H1 (cell line): ENCODE results near the gene STARD13. TPM values are rescaled to one million over a fixed set of nuclear protein-coding genes. Genes with fewer than 3 reads are reported as not detected.

Experiments used
- CTCF ChIA-PET: fragments of 300-600 bp; sonication (Branson Sonifier 250); formaldehyde crosslinking; loops from one replicate; lab custom pipeline; 2021; ENCODE audit not compliant: partially characterized antibody; lab: Charles Lee
- POLR2A ChIA-PET: fragments of 300-600 bp; sonication (Branson Sonifier 250); formaldehyde crosslinking; loops from one replicate; lab custom pipeline; 2021; ENCODE audit warnings: inconsistent platforms; ENCODE audit not compliant: partially characterized antibody; lab: Charles Lee
- DNase-seq, 2 experiments: peaks; one replicate each; pipeline versions ENCODE4 v3.0.0 to v3.0.0-alpha.2; 2010 to 2022; ENCODE audit warnings: low spot score in 2 of 2, low read depth in 1 of 2, mixed read lengths in 1 of 2
- FAIRE-seq: peaks from 2 replicates; lab custom pipeline; 2011; peaks lifted over from hg19 to GRCh38; lab: Jason Lieb, UNC
- H2AFZ ChIP-seq: 2 replicates; pipeline ENCODE4 v1.8.1; 2012; ENCODE audit warnings: low read length, inconsistent platforms
- H2AK5ac ChIP-seq: 2 replicates; pipeline ENCODE4 v1.6.1; 2013; ENCODE audit warnings: low read depth, low read length
- H2BK120ac ChIP-seq: replicated peaks from 2 replicates; pipeline ENCODE3; 2013; ENCODE audit warnings: low read depth, low read length, inconsistent platforms
- H2BK12ac ChIP-seq: 2 replicates; pipeline ENCODE4 v1.6.1; 2013; ENCODE audit warnings: low read depth, low read length
- H2BK15ac ChIP-seq: 2 replicates; pipeline ENCODE4 v1.6.1; 2013; ENCODE audit warnings: low read length
- H2BK20ac ChIP-seq: 2 replicates; pipeline ENCODE4 v1.6.1; 2013; ENCODE audit warnings: low read length
- H2BK5ac ChIP-seq: 2 replicates; pipeline ENCODE4 v1.6.1; 2013; ENCODE audit warnings: low read depth, low read length
- H3K14ac ChIP-seq: 2 replicates; pipeline ENCODE4 v1.6.1; 2013; ENCODE audit warnings: inconsistent platforms; ENCODE audit not compliant: insufficient read length
- H3K18ac ChIP-seq: 2 replicates; pipeline ENCODE4 v1.6.1; 2013; ENCODE audit warnings: low read length; ENCODE audit errors: extremely low read depth
- H3K23ac ChIP-seq: 2 replicates; pipeline ENCODE4 v1.6.1; 2013; ENCODE audit warnings: inconsistent platforms; ENCODE audit not compliant: insufficient read length
- H3K23me2 ChIP-seq: 2 replicates; pipeline ENCODE4 v1.6.1; 2013; ENCODE audit warnings: low read depth, low read length
- H3K27ac ChIP-seq: 2 replicates; pipeline ENCODE4 v1.6.1; 2011; ENCODE audit warnings: low read depth, low read length, inconsistent platforms
- H3K27me3 ChIP-seq, 4 experiments: replicated peaks in 1 of 4; 1 replicate in 1 of 4; 2 replicates in 3 of 4; pipeline versions ENCODE4 v1.6.1 to v1.8.1; 2011 to 2013; ENCODE audit warnings: low read length in 3 of 4, mild to moderate bottlenecking in 3 of 4, inconsistent platforms in 2 of 4, mixed read lengths in 2 of 4, moderate library complexity in 1 of 4; ENCODE audit not compliant: control insufficient read depth in 3 of 4, insufficient read depth in 3 of 4; ENCODE audit errors: extremely low read depth in 1 of 4
- H3K36me3 ChIP-seq, 4 experiments: 2 replicates each; pipeline versions ENCODE4 v1.6.1 to v1.8.1; 2011 to 2013; ENCODE audit warnings: mild to moderate bottlenecking in 4 of 4, low read length in 3 of 4, moderate library complexity in 2 of 4, control low read depth in 1 of 4, inconsistent platforms in 1 of 4; ENCODE audit not compliant: insufficient read depth in 4 of 4, control insufficient read depth in 2 of 4
- H3K4ac ChIP-seq: replicated peaks from 2 replicates; pipeline ENCODE3; 2013; ENCODE audit warnings: low read length, low read depth, mixed read lengths, inconsistent platforms; ENCODE audit not compliant: insufficient read length
- H3K4me1 ChIP-seq, 4 experiments: replicated peaks in 1 of 4; 1 replicate in 1 of 4; 2 replicates in 3 of 4; pipeline versions ENCODE4 v1.6.1 to v1.8.1; 2011 to 2013; ENCODE audit warnings: low read length in 3 of 4, inconsistent platforms in 2 of 4, mixed read lengths in 1 of 4; ENCODE audit not compliant: insufficient read depth in 4 of 4, control insufficient read depth in 3 of 4
- H3K4me2 ChIP-seq, 2 experiments: 2 replicates each; pipeline versions ENCODE4 v1.6.1 to v1.8.1; 2011 to 2013; ENCODE audit warnings: low read depth in 2 of 2, low read length in 2 of 2, control low read depth in 1 of 2, inconsistent platforms in 1 of 2, mild to moderate bottlenecking in 1 of 2; ENCODE audit not compliant: insufficient read depth in 1 of 2
- H3K4me3 ChIP-seq, 4 experiments: fragments of 200-600, 300-600 bp in 1 of 4; sonication (generic), shearing (Covaris generic), sonication (Bioruptor Twin) in 1 of 4; 2 replicates each; pipeline versions ENCODE4 v1.5.1 to v1.8.1; 2011 to 2016; ENCODE audit warnings: low read length in 4 of 4, low read depth in 3 of 4, control low read depth in 2 of 4, inconsistent platforms in 2 of 4, mild to moderate bottlenecking in 2 of 4, mixed read lengths in 1 of 4, moderate library complexity in 1 of 4; ENCODE audit not compliant: insufficient read depth in 2 of 4; ENCODE audit errors: extremely low read depth in 1 of 4
- H3K56ac ChIP-seq: replicated peaks from 2 replicates; pipeline ENCODE3; 2013; ENCODE audit warnings: low read depth, mild to moderate bottlenecking, mixed read lengths, low read length, inconsistent platforms; ENCODE audit not compliant: insufficient read length
- H3K79me1 ChIP-seq: 2 replicates; pipeline ENCODE4 v1.6.1; 2013; ENCODE audit warnings: low read depth, low read length, control low read depth
- H3K79me2 ChIP-seq, 2 experiments: 2 replicates each; pipeline versions ENCODE4 v1.6.1 to v1.8.1; 2012 to 2013; ENCODE audit warnings: low read length in 2 of 2, mild to moderate bottlenecking in 2 of 2, inconsistent platforms in 1 of 2; ENCODE audit not compliant: insufficient read depth in 2 of 2, control insufficient read depth in 1 of 2
- H3K9ac ChIP-seq, 4 experiments: replicated peaks in 1 of 4; 1 replicate in 1 of 4; 2 replicates in 3 of 4; pipeline versions ENCODE4 v1.6.1 to v1.8.1; 2011 to 2013; ENCODE audit warnings: low read depth in 3 of 4, low read length in 3 of 4, control low read depth in 2 of 4, mild to moderate bottlenecking in 2 of 4, moderate library complexity in 2 of 4, inconsistent platforms in 1 of 4; ENCODE audit errors: extremely low read depth in 1 of 4
- H3K9me3 ChIP-seq, 2 experiments: 2 replicates each; pipeline versions ENCODE4 v1.6.1 to v1.8.1; 2012 to 2013; ENCODE audit warnings: mild to moderate bottlenecking in 2 of 2, moderate library complexity in 2 of 2, control low read depth in 1 of 2, inconsistent platforms in 1 of 2, low read depth in 1 of 2, low read length in 1 of 2, mixed read lengths in 1 of 2; ENCODE audit not compliant: insufficient read depth in 2 of 2
- H4K20me1 ChIP-seq, 2 experiments: replicated peaks in 1 of 2; 2 replicates each; pipeline versions ENCODE3 to v1.8.1; 2011 to 2013; ENCODE audit warnings: inconsistent platforms in 2 of 2, low read length in 2 of 2, mild to moderate bottlenecking in 1 of 2; ENCODE audit not compliant: insufficient read depth in 2 of 2, control insufficient read depth in 1 of 2
- H4K5ac ChIP-seq: 2 replicates; pipeline ENCODE4 v1.6.1; 2013; ENCODE audit warnings: low read length, low read depth, mixed read lengths, inconsistent platforms; ENCODE audit not compliant: insufficient read length
- H4K8ac ChIP-seq: 2 replicates; pipeline ENCODE4 v1.8.0; 2013; ENCODE audit warnings: mild to moderate bottlenecking, moderate library complexity, low read length, inconsistent platforms; ENCODE audit not compliant: insufficient read depth; ENCODE audit errors: extremely low read depth
- H4K91ac ChIP-seq: replicated peaks from 2 replicates; pipeline ENCODE3; 2013; ENCODE audit warnings: low read length, mixed read lengths, inconsistent platforms; ENCODE audit not compliant: insufficient read length
- ASH2L ChIP-seq: fragments of 200-600, 300-600 bp; sonication (generic); IDR thresholded peaks from one replicate; pipeline ENCODE4 v1.7.1; 2017; ENCODE audit warnings: low read length
- CBX5 ChIP-seq: fragments of 300-800, 300-1000 bp; sonication (generic); IDR thresholded peaks from 2 replicates; pipeline ENCODE4 v1.7.1; 2016; ENCODE audit warnings: antibody characterized with exemption, low read length, low read depth
- JUN ChIP-seq: IDR thresholded peaks from 2 replicates; pipeline ENCODE4 v1.6.1; 2011; ENCODE audit warnings: low read depth, mild to moderate bottlenecking, improper control_type of control experiment, low read length
- KDM1A ChIP-seq: fragments of 200-600, 300-600 bp; sonication (generic); IDR thresholded peaks from 2 replicates; pipeline ENCODE4 v1.7.1; 2016; ENCODE audit warnings: mild to moderate bottlenecking, low read length, borderline replicate concordance
- POLR2A ChIP-seq, 2 experiments: IDR thresholded peaks; 1 replicate in 1 of 2; 2 replicates in 1 of 2; pipeline ENCODE4 v1.6.1; 2011; ENCODE audit warnings: low read depth in 2 of 2, low read length in 2 of 2, mild to moderate bottlenecking in 2 of 2; ENCODE audit errors: control extremely low read depth in 1 of 2
- RAD21 ChIP-seq, 2 experiments: IDR thresholded peaks in 1 of 2; conservative IDR thresholded peaks in 1 of 2; 2 replicates each; pipeline ENCODE4 v1.6.1; 2011; ENCODE audit warnings: low read depth in 2 of 2, low read length in 2 of 2, improper control_type of control experiment in 1 of 2, inconsistent platforms in 1 of 2, mild to moderate bottlenecking in 1 of 2, moderate library complexity in 1 of 2
- RNF2 ChIP-seq: fragments of 200-900, 300-1000 bp; sonication (generic); IDR thresholded peaks from 2 replicates; pipeline ENCODE4 v1.7.1; 2016; ENCODE audit warnings: borderline replicate concordance, low read depth, mild to moderate bottlenecking, antibody characterized with exemption, low read length; ENCODE audit not compliant: poor library complexity, severe bottlenecking; ENCODE audit errors: missing control alignments
- SIRT6 ChIP-seq: IDR thresholded peaks from one replicate; pipeline ENCODE4 v1.7.1; 2012; ENCODE audit warnings: low read length, inconsistent platforms
- TAF1 ChIP-seq: IDR thresholded peaks from 2 replicates; pipeline ENCODE4 v1.6.1; 2011; ENCODE audit warnings: mild to moderate bottlenecking, low read depth, low read length
- TCF12 ChIP-seq: IDR thresholded peaks from 2 replicates; pipeline ENCODE4 v1.6.1; 2011; ENCODE audit warnings: low read depth, mild to moderate bottlenecking, low read length
- YY1 ChIP-seq: IDR thresholded peaks from 2 replicates; pipeline ENCODE4 v1.6.1; 2011; ENCODE audit warnings: low read depth, mild to moderate bottlenecking, low read length
- WGBS, 2 experiments: shearing (Covaris generic) in 1 of 2; methylation state at CpG; one replicate each; pipeline versions ENCODE4 v1.1.6 to v1.1.7; 2013 to 2015; ENCODE audit warnings: low lambda C conversion rate in 2 of 2, mixed read lengths in 2 of 2, inconsistent platforms in 1 of 2, low coverage in 1 of 2, missing lambda C conversion rate in 1 of 2; ENCODE audit not compliant: insufficient replicate concordance in 2 of 2, insufficient coverage in 1 of 2, insufficient read length in 1 of 2; ENCODE audit errors: extremely low coverage in 1 of 2, missing lambda C conversion rate in 1 of 2; 5-methylcytosine and 5-hydroxymethylcytosine counted together
- polyA plus RNA-seq, 7 experiments: library from polyadenylated mRNA; depleted of rRNA in 3 of 7; stranded (reverse) in 5 of 7; unstranded in 2 of 7; fragments of >200 nt in 5 of 7; fragments of 200-250 nt in 2 of 7; gene quantifications; 1 replicate in 5 of 7; 2 replicates in 1 of 7; 4 replicates in 1 of 7; pipeline versions ENCODE4 v1.2.1 to v1.2.3, GENCODE V29; 2011 to 2013; ENCODE audit warnings: missing spikeins in 2 of 7, mixed read lengths in 2 of 7
- total RNA-seq: library from RNA; stranded (reverse); fragmentation: NEBNext Ultra II Directional; extraction: Animal tissue kit (Norgen Biotek cat#: 25700); gene quantifications from 2 replicates; pipeline ENCODE4 v1.2.1, GENCODE V29; 2021
- TF ChIP-seq, protein P1 (sequence below): IDR thresholded peaks from 2 replicates; pipeline ENCODE4 v1.6.1; 2012; ENCODE audit warnings: inconsistent platforms

The STARD13 gene
- total and polyA plus RNA-seq, 2 of the 8 experiments (the other 6 are each of a cell fraction or from before 2014, with no cell fraction given) = 0.82 to 2.9 TPM

DNA sequence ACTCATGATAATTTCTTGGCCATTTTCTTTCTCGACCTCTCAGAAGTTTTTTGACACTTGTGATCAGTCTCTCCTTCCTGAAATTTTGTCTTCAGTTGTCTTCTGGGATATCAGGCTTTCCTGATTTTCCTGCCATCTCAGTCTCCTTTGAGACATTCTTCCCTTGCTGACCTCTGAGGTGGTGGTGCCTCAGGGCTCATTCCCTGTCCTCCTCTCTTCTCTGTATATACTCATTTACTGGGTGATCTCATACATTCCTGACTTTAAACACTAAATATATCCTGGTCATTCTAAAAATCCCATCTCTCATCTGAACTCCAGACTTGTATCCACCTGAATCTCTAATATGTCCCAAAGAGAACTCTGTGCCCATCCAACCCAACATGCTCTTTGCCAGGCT, 31.3 kb upstream of the STARD13 start:
- Histone ChIP-seq H2BK120ac (no peak overlapping the region), H2AFZ (no peak overlapping the region), H4K91ac (no peak overlapping the region), H3K9me3 (no peaks in the 10 kb centered on the region), H2BK20ac (no peak overlapping the region), H3K36me3 (no peaks in the 10 kb centered on the region), H3K27me3 (no peaks in the 10 kb centered on the region), H4K5ac (no peak overlapping the region), H4K20me1 (no peaks in the 10 kb centered on the region), H3K4me1 (no peaks in the 10 kb centered on the region), H2BK12ac (no peak overlapping the region), H3K79me2 (no peaks in the 10 kb centered on the region), H3K14ac (no peak overlapping the region), H2BK5ac (no peak overlapping the region), H3K23ac (no peak overlapping the region), H3K4me2 (no peak overlapping the region), H2BK15ac (no peak overlapping the region), H3K4me3 (no peak overlapping the region), H3K27ac (no peak overlapping the region), H4K8ac (no peak overlapping the region), H3K4ac (no peak overlapping the region), H3K18ac (no peak overlapping the region), H2AK5ac (no peak overlapping the region), H3K9ac (no peak overlapping the region), H3K79me1 (no peaks in the 10 kb centered on the region), H3K56ac (no peak overlapping the region), H3K23me2 (no peaks in the 10 kb centered on the region)
- ChIA-PET POLR2A (no interaction called here), CTCF (no interaction called here)
- FAIRE-seq (no peak), DNase-seq (no peak)
- 84% methylated on average over 1 of the region's 1 CpG; no CpG with 5 or more reads in 1 of the 2 experiments for WGBS, 2 experiments
- TF ChIP-seq, protein P1, sequence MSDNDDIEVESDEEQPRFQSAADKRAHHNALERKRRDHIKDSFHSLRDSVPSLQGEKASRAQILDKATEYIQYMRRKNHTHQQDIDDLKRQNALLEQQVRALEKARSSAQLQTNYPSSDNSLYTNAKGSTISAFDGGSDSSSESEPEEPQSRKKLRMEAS = no peak
- TF ChIP-seq YY1 (no peak), SIRT6 (no peak), KDM1A (no peak), POLR2A (IDR thresholded peaks at IDR 0.05; ENCODE audit: control extremely low read depth in 1 of 2, low read depth in 2 of 2, low read length in 2 of 2) (no peak), TAF1 (no peak), RNF2 (no peak), JUN (no peak), ASH2L (no peak), TCF12 (no peak), RAD21 (IDR thresholded peaks at IDR 0.05 in 1 of 2, conservative IDR thresholded peaks at IDR 0.05 in 1 of 2; ENCODE audit: low read depth in 2 of 2, low read length in 2 of 2) (no peak), CBX5 (no peak)
